Stimulated activated naive CD8-positive, alpha-beta T cell treated with anti-CD3 and anti-CD28 coated beads, Interleukin-15, Interleukin-2, amounts not matched to agents 100 U/mL and 50 U/mL, for 24 hours (primary cell): ENCODE results near the gene GATAD2B.
"Not testable (repeated sequence)": the region's sequence is repeated elsewhere in the genome, so short reads cannot be mapped to it uniquely, and the experiment has no call there.

Experiments used
- ATAC-seq: fragments of 150-1000 bp; cut with Tn5 transposase; one replicate; pipeline ENCODE4 v1.10.0; 2021
- DNase-seq: peaks from one replicate; pipeline ENCODE4 v3.0.0; 2021

Gene GATAD2B

DNA sequence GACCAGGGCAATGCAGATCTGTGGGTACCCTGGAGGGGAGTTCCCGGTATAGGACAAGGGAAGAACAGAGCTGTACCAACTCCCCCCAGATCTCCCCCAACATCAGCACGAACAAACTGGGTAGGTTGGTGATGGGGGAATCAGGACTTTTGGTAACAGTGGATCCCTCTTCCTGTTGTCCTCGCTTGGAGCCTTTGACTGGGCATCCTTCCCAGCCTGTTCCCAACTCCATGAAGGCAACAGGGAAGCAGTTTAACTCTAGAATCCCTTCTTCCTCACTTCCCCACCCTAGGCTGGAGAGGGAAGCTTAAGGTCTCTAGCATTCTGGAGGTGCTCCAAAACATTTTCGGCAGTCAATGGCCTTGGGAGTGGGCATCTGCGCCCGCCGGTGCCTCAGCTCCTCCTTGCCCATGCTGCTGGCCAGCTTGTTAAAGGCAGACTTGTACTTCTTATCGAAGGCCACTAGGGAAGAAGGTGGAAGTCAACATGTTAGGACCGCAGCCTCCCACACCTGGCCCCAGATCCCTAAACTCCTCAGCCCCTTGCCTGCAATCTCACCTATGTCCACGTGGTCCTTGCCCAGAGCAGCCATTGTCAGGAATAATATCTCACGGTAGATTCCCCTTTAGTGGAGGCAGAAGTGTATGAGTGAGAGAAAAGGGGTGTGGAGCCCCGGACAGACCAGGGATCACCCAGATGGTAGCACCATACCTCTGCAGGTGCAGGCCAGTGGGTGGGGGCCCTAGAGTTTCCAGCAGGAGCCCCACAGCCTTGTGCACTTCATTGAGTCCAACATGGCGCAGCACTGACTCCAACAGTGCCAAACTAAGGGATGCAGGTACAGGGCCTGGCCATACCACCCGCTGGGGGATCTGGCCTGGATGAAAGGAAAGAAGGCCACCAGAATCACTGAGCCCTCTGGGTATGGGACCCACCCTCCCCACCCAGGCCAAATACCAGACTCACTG lies 7.5 kb upstream of the GATAD2B start:
- ATAC-seq, result peak; percentile 20
- DNase-seq, result no peak

DNA sequence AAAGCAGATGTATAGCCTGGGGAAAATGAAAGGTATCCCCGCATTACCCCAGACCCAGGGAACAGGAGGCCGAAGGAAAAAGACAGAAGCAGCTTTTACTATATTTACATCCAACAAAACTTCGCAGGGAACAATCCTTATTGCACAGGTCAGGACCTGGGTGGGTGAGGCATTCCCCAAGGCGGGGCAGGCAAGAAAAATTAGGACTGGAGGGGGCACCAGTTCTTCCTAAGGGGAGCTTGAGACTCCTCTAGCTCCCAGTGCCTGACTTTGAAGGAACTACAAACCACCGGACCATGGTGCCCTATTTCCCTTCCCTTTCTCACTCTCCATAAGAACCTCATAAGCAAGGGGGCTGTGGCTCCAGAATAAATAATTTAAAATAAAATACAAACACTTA lies 6.7 kb upstream of the GATAD2B start:
- DNase-seq, result no peak
- no peak for ATAC-seq

DNA sequence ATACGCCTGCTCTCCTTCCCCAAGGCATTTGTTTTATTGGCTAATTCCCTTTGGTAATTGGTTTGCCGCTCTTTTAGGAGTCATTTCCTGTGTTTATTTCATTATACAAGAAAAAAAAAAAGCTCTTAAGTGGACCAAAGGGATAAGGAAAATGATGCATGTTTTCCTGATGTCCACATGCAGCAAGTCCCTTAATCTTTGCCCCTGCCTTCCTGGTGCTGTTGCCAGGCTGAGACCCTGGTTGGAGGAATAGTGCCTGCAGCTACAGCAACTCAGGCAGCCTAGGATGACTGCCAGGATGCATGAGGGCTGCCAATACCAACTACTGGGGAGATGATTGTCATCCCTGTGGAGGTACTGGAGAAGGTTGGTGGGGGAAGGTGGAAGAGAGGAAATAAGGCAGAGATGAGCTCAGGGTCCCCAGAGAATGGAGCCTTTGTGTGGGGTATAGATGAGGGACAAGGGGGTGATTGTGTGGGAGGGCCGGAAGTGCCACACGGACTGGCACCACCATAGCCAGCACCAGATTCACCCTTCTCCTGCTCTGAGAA lies 6.1 kb upstream of the GATAD2B start:
- ATAC-seq (no peak), DNase-seq (no peak)

DNA sequence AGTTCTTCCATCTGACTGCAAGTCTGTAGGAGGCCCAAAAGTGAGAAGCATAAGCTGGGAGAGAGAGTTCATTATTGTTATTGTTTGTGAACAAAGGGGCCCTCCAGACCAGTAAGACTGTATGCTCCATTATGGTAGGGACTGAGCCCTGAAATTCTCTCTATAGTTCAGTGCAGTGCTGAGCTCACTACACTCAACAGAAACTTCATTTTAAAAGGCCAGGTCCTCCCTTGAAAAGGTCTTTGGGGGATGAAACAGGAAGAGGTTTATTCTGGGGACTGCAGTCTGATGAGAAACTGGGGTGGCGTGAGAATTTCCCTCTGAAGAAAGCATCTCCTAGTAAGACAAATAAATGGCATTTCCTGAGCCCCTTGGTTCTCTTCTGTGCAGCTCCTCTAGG lies 5.5 kb upstream of the GATAD2B start:
- peak; percentile 8 for ATAC-seq
- DNase-seq, result no peak

DNA sequence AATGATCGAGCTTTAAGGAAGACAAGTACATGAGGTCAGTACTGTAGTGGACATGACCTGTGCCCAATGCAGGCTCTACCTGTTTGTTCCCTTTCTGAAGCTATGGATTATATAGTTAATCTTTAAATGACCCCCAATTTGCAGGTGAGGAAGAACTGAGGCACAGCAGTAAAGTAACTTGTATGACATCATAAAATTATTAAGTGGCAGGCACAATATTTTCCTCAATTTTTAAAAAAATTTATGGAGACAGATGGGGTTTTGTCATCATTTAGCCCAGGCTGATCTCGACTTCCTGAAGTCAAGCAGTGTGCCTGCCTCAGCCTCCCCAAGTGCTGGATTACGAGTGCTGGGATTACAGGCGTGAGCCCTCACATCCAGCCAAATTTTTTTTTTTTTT lies 3.6 kb upstream of the GATAD2B start:
- ATAC-seq, result no peak
- DNase-seq, result no peak

DNA sequence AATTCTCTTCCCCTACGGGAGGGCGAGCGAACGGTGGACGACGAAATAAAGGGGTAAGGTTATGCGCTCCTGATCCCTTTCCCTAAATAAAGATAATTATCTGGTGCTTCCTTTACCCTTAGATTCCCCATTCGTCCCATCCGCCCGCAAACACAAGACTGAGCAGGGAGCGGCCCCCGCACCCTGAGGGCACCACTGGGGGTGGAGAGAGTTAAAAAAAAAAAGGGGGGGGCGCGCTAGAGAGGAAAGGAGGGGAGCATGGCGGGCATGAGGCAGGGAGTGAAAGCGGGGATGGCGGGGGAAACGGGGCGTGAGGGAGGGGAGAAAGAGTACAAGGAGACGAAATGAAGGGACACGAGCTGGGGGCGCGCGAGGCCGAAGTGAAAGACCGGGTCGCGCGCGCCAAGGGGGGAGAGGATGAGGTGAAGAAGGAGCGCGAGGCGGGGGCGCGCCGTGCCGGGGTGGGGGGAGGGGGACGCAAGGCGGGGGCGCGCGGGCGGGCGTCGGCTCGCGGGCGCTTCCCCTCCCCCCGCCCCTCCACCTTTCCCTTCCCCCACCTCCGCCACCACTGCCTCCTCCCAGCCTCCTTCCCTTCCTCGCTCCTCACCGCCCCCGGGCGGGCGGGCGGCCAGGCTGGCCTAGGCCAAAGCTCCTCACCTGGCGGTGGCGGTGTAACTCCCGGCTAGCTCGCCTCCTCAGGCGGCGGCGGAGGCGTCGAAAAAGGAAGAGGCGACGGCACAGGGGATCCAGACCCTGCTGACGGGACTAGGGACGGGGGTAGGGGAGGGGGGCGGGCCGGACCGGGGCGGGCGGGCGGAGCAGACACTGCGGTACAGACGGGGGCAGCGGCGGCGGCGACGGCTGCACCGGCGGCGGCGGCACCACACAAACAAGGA lies 448 bp downstream of the GATAD2B start:
- DNase-seq, result peak; percentile 76

DNA sequence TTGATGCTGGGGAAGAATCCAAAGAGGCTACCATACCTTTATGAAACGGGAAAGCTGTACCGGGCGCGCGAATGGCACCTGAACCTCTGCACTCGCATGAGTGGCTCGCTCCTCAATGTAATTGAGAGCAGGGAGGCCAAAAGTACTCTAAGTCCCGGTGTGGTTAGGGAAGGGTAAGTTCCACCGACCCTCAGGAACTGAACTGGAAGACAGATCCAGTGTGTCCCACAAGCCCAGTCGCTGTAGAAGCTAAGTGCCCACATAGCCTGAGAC lies 1.0 kb downstream of the GATAD2B start:
- ATAC-seq (no peak), DNase-seq (no peak)

More for the DNA sequence above, 448 bp downstream of the GATAD2B start:
- peak; percentile 21 for ATAC-seq

DNA sequence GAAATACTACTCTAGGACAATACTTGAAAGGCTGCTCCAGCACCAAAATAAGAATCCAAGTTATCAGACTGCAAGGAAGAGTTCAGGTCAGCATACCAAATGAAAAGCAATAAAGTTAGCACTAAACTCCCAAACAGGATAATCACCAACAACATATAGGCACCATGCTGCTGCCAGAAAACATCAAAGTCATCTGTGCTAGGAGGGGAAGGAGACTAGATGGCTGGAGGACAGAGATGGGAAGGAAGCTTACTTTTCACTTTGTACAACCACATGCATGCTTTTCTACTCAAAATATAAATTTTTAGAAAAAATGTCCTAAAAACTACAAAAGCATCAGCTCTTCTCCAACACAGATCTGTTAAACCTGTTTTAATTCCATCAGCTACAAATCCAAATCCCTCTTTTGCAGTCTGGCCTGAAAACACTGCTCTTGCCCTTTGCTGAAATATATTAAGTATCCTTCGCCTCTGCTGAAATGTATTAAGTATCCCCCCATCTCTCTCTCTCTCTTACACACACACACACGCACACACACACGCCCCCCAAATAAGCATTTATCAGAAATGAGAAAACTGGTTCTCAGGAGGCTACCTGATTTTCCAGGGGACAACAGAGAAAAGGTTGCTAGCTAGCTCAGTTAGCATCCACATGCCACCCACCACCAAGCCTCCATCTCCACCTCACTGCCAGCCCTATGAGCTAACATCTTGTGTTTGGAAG lies 1.5 kb downstream of the GATAD2B start:
- no peak for DNase-seq

DNA sequence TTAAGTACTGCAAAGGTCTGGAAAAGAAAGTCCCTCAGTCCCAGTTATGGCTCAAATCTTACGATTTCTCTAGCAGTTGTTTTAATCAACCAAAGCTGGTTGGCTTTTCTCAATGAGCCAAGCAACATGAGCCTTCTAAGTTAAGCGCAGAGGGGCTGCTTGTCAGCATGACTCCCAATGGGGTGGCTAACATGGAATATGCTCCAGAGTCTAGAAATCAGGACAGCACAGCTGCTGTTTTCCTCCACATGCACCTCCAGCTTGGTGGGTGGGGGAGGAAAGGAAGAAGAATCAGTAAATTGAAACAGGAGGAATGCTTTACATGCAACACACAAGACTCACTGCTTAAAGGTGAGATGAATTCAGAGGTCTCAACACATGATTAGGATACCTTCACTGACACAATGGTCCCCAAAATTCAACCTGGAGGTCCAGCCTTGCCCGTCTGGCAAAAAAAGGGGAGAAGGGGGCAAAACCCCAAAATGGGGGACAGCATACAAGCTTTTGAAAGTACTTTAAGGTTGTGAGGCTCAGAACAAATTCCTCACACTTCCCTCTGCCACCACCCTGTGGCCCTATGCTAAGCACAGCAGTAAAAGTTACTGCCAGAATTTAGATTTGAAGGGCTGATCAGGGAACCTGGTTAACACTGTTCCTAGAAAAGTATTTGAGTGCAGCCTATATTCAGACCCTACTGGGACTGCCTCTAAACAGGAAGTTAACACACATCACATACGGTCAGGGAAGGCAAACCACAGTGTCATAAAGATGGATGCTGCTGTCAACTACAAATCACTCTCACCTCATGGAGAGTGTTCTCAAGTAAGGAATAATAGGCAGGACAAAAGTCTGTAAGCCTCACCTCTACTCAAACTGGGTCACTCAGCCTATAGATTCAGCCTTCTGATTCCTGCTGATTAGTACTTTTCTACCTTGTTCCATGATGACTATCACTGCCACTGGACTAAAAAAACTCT lies 2.6 kb downstream of the GATAD2B start:
- ATAC-seq (peak; percentile 4), DNase-seq (no peak)

More for the DNA sequence above, 1.5 kb downstream of the GATAD2B start:
- no peak for ATAC-seq

DNA sequence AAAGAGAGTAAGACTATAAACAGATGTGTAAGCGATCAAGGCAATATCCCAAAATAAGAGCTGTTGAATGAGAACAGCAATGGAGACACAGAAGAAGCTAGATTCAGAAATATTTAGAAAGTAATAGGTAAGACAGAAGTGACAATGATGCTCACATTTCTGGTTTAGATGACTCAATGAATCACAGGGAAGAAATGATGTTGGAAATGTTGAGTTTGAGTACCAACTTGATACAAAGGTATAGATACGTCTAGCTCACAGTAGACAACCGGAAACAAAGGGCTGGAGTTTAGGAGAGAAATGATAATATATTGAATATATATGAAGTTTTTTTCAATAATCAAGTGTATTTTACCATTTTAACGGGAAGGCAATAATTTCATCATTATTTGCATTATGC lies 6.5 kb downstream of the GATAD2B start:
- ATAC-seq (no peak), DNase-seq (no peak)

DNA sequence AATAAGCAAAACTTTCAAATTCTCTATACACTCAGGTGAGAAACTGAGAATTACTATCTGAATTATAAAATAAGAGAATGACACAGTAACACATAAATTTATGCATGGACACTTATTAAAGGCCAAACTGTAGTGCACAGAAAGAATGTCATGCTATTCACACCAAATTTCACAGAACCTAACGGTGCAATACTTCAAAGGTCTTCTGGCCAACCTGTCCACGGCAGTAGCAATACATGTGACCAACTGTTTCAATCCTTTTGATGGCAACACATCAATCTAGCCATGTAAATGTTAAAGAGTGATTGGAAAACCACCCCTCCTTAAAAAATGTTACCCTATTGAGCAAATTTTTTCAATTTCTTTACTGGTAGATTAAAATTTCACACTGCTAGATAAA lies 10.4 kb downstream of the GATAD2B start:
- ATAC-seq, result no peak
- no peak for DNase-seq

DNA sequence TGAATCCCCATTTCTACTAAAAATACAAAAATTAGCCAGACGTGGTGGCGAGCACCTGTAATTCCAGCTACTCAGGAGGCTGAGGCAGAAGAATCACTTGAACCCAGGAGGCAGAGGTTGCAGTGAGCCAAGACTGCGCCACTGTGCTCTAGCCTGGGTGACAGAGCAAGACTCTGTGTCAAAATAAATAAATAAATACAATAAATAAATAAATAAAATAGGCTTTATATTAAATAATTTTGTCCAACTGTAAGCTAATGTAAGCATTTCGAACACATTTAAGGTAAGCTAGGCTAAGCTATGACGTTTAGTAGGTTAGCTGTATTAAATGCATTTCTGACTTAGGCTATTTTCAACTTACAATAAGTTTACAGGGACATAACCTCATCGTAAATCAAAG lies 12.2 kb downstream of the GATAD2B start:
- ATAC-seq, DNase-seq: not testable (repeated sequence)

DNA sequence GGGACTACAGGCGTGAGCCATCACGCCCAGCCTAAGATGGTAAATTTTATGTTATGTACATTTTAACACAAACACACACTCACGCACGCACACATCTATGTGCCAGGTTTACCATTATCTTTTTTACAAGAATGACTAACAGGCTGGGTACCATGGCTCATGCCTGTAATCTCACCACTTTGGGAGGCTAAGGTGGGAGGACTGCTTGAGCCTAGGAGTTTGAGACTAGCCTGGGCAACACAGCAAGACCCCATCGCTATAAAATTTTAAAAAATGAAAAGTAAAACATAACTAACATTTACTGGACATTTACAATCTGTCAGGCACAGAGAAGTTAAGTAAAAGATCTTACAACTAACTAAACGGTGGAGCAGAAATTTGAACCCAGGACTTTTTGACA lies 14.7 kb downstream of the GATAD2B start:
- DNase-seq (no peak), ATAC-seq (no peak)

DNA sequence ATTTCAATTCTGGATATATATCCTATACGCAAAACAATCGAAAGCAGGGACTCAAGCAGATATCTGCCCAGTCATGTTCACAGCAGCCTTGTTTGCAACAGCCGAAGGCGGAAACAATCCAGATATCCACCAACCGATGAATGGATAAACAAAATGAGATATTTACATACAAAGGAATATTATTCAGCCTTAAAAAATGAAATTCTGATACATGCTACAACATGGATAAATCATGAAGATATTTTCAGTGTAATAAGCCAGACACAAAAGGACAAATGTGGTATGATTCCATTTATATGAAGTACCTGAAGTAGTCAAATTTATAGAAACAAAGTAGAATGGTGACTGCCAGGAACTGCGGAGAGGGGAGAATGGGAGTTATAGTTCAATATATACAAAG lies 15.6 kb downstream of the GATAD2B start:
- no peak for ATAC-seq
- no peak for DNase-seq

DNA sequence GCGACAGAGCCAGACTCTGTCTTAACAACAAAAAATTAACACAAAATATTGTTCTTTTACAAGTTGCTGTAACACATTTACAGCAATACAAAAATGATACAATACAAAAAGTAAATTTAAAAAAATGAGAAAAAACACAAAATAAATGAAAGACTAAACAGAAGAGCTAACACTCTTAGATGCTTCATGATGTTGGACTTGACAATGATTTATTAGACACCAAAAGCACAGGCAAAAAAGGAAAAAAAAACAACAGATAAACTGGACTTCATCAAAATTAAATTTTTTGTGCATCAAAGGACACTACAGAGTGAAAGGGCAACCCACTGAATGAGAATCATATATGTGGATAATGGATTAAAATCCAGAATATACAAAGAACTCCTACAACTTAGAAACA lies 16.4 kb downstream of the GATAD2B start:
- DNase-seq (no peak), ATAC-seq (no peak)

DNA sequence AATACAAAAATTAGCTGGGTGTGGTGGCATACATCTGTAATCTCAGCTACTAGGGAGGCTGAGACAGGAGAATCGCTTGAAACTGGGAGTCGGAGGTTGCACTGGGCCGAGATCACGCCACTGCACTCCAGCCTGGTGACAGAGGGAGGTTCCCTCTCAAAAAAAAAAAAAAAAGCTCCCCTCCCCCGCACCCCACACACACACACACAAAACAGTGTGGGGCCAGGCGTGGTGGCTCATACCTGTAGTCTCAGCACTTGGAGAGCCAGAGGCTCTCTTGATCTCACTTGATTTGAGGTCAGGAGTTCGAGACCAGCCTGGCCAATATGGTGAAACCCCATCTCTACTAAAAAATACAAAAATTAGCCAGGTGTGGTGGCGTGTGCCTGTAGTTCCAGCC lies 16.9 kb downstream of the GATAD2B start:
- DNase-seq, ATAC-seq: not testable (repeated sequence)

DNA sequence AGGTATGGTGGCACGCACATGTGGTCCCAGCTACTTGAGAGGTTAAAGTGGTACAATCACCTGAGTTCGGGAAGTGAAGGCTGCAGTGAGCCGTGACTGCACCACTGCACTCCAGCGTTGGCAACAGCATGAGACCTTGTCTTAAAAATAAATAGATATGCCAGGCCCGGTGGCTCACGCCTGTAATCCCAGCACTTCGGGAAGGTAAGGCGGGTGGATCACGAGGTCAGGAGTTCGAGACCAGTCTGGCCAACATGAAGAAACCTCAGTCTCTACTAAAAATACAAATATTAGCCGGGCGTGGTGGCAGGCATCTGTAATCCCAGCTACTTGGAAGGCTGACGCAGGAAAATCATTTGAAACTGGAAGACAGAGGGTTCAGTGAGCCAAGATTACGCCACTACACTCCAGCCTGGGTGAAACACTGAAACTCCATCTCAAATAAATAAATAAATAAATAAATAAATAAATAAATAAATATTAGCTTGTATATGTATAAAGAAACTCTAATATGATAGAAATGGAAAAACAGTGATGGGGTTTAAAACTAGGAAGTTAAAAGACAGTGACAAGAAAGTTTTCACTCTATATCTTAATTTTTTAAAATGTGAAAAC lies 18.8 kb downstream of the GATAD2B start:
- DNase-seq (no peak), ATAC-seq (no peak)

DNA sequence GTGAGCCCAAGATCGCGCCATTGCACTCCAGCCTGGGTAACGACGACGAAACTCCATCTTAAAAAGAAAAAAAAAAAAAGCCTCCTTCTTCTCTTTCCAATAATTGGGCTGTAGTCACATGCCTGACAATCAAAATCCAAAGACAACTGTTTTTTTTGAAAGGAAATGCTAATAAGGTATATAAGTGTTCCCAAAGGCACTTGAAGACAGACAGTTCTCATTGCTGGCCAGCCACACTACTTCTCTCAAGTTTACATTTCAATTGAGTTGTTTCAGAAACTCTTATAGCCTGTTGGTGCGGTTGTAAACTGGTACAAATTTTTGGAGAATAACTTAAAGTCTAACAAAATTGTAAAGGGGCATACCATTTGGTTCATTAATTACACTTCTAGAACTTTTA lies 23.3 kb downstream of the GATAD2B start:
- DNase-seq (no peak), ATAC-seq (no peak)

DNA sequence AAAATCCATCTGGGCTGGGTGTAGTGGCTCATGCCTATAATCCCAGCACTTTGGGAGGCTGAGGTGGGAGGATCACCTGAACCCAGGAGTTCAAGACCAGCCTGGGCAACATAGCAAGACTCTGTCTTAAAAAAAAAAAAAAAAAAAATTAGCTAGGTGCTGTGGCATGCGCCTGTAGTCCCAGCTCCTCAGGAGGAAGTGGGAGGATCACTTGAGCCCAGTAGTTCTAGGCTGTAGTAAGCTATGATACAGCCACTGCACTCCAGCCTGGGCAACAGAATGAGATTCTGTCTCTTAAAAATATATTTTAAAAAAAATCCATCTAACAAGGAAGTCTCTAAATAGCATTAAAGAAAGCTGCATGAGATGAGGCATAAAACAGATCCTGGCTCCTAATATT lies 26.9 kb downstream of the GATAD2B start:
- DNase-seq, ATAC-seq: not testable (repeated sequence)

DNA sequence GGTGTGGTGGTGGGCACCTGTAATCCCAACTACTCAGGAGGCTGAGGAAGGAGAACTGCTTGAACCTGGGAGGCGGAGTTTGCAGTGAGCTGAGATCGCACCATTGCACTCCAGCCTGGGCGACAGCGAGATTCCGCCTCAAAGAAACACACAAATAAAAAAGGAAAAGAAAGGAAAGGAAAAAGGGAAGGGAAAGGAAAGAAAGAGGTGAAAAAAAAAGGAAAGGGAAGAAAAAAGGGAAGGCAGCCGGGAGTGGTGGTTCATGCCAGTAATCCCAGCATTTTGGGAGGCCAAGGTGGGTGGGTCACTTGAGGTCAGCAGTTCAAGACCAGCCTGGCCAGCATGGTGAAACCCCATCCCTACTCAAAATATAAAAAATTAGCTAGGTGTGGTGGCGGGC lies 31.7 kb downstream of the GATAD2B start:
- ATAC-seq, DNase-seq: not testable (repeated sequence)

DNA sequence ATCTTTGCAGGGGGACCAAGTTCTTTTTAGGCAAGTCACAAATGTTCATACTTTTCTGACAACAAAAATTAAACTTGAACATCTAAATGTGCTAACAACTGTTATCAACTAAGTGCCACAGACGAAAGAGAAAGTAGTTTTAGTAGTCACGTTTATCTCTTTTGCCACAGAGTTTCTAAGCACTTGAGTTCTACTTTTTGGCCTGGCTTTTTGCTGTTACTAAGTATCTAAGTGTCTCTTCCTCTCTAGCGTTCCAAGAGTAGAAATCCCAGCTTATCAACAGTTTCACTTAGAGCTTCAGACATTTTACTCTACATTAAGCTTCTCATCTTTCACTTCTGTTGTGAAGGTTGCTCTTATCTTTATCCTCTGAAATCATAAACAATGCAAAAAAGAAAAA lies 34.2 kb downstream of the GATAD2B start:
- no peak for DNase-seq
- ATAC-seq, result no peak
